ENCODE measurements around the gene MAFG.

DNA sequence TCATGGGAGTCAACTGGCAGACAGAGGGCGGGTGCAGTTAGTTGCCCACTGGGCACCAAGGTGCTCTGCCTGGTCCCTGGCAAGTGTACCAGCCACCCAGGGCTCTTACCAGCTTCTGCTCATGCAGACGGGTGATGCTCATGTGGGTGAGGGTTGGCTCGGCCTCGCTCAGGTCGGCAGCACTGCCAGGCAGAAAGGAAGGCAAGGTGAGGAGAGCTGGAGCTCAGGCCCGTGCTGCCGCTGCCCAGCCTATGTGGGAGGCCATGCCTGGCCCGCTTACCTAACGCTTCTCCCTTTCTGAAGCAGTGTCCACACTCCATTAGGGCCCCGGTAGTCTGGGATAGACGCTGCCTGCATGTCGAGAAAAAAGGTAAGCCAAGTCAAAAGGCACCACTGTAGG is 12.2 kb downstream of the MAFG start:
- no peak for TF ChIP-seq EP300 (IDR thresholded peaks at IDR 0.05; ENCODE audit: borderline replicate concordance in 1 of 2, low read depth in 1 of 2, low read length in 1 of 2)
- no peak for TF ChIP-seq ELF1 (IDR thresholded peaks at IDR 0.05)
- no peak for TF ChIP-seq TAF1 (IDR thresholded peaks at IDR 0.05; ENCODE audit: borderline replicate concordance, low read depth, low read length)
- TF ChIP-seq EZH2phosphoT487 (IDR thresholded peaks at IDR 0.05; ENCODE audit: borderline replicate concordance, low read depth) = no peak
- no peak for TF ChIP-seq RFX5 (IDR thresholded peaks at IDR 0.05; ENCODE audit: low read length)
- TF ChIP-seq, protein P1, sequence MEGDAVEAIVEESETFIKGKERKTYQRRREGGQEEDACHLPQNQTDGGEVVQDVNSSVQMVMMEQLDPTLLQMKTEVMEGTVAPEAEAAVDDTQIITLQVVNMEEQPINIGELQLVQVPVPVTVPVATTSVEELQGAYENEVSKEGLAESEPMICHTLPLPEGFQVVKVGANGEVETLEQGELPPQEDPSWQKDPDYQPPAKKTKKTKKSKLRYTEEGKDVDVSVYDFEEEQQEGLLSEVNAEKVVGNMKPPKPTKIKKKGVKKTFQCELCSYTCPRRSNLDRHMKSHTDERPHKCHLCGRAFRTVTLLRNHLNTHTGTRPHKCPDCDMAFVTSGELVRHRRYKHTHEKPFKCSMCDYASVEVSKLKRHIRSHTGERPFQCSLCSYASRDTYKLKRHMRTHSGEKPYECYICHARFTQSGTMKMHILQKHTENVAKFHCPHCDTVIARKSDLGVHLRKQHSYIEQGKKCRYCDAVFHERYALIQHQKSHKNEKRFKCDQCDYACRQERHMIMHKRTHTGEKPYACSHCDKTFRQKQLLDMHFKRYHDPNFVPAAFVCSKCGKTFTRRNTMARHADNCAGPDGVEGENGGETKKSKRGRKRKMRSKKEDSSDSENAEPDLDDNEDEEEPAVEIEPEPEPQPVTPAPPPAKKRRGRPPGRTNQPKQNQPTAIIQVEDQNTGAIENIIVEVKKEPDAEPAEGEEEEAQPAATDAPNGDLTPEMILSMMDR (IDR thresholded peaks at IDR 0.05) = no peak
